Right forelimb (tissue), 1 donor: ENCODE data around the gene PCDHGB6.
A peak's percentile ranks its signal among the peaks of the same experiment; 100 is the strongest.
"Not testable (repeated sequence)": the region's sequence is repeated elsewhere in the genome, so short reads cannot be mapped to it uniquely, and the experiment has no call there.

Source experiments
- DNase-seq: peaks from one replicate; pipeline ENCODE4 v3.0.0-alpha.2; 2018

The PCDHGB6 gene

GRCh38 chr5:141389153-141390042, 18.4 kb upstream of the PCDHGB6 start:
- no peak for DNase-seq

GRCh38 chr5:141392429-141393198, 15.2 kb upstream of the PCDHGB6 start, which contains the start of gene PCDHGA8:
Gene PCDHGA8 (plus strand): TSS chr5:141392633. CDS start chr5:141392814, 181 bp downstream.
- no peak for DNase-seq

- DNase-seq, result no peak
Observed at GRCh38 chr5:141393267-141393666, 14.6 kb upstream of the PCDHGB6 start.

GRCh38 chr5:141394401-141395187, 13.2 kb upstream of the PCDHGB6 start:
- not testable (repeated sequence) for DNase-seq

- DNase-seq, result not testable (repeated sequence)
Observed at GRCh38 chr5:141397756-141398551, 9.9 kb upstream of the PCDHGB6 start, which contains the start of gene PCDHGB5. Gene PCDHGB5 (plus strand): TSS chr5:141397947. CDS start chr5:141398128, 181 bp downstream.

GRCh38 chr5:141398608-141399007, 9.2 kb upstream of the PCDHGB6 start:
- DNase-seq, result no peak

GRCh38 chr5:141399555-141400258, 8.1 kb upstream of the PCDHGB6 start:
- DNase-seq, result no peak

GRCh38 chr5:141402553-141403243, 5.1 kb upstream of the PCDHGB6 start, which contains the start of gene PCDHGA9:
Gene PCDHGA9 (plus strand): TSS chr5:141402778. CDS start chr5:141402953, 175 bp downstream.
- DNase-seq, result no peak

GRCh38 chr5:141403387-141403786, 4.4 kb upstream of the PCDHGB6 start:
- DNase-seq, result no peak

GRCh38 chr5:141409598-141410306, 1.9 kb downstream of the PCDHGB6 start:
- no peak for DNase-seq

- no peak for DNase-seq
Observed at GRCh38 chr5:141411575-141411974, 3.8 kb downstream of the PCDHGB6 start.

GRCh38 chr5:141412854-141413539, 5.2 kb downstream of the PCDHGB6 start, which contains the start of gene PCDHGA10:
Gene PCDHGA10 (plus strand): TSS chr5:141412987. CDS start chr5:141413176, 189 bp downstream.
- no peak for DNase-seq

- DNase-seq, result no peak
Observed at GRCh38 chr5:141413540-141414069, 5.8 kb downstream of the PCDHGB6 start.

- DNase-seq, result not testable (repeated sequence)
Observed at GRCh38 chr5:141414548-141415274, 6.9 kb downstream of the PCDHGB6 start.

- DNase-seq, result not testable (repeated sequence)
Observed at GRCh38 chr5:141415275-141415618, 7.4 kb downstream of the PCDHGB6 start.

- DNase-seq, result peak; percentile 65
Observed at GRCh38 chr5:141417494-141418172, 9.8 kb downstream of the PCDHGB6 start, which contains the start of gene PCDHGB7. Gene PCDHGB7 (plus strand): TSS chr5:141417677. CDS start chr5:141417860, 183 bp downstream.
